Tibial nerve (tissue), 4 donors: ENCODE results near the gene RNF167.

Experiments used
- CTCF ChIP-seq, 5 experiments: fragments of 200-600 bp in 3 of 5; fragments of 450-650 bp in 2 of 5; sonication (generic) in 3 of 5; IDR thresholded peaks; one replicate each; pipeline ENCODE4 v1.5.1; 2016 to 2019; ENCODE audit warnings: antibody characterized with exemption in 5 of 5, mild to moderate bottlenecking in 3 of 5, moderate library complexity in 2 of 5
- EP300 ChIP-seq, 2 donors: sonication (generic); formaldehyde crosslinking; IDR thresholded peaks; one replicate each; pipeline ENCODE4 v1.6.1; 2017; ENCODE audit warnings: antibody characterized with exemption in 2 of 2, mild to moderate bottlenecking in 1 of 2
- POLR2A ChIP-seq, 2 donors: fragments of 450-650 bp; IDR thresholded peaks; one replicate each; pipeline ENCODE4 v1.6.1; 2017; ENCODE audit warnings: antibody characterized with exemption in 2 of 2, mild to moderate bottlenecking in 2 of 2, moderate library complexity in 2 of 2

- no peak for TF ChIP-seq EP300 (IDR thresholded peaks at IDR 0.05)
- TF ChIP-seq CTCF (IDR thresholded peaks at IDR 0.05), result no peak
- no peak for TF ChIP-seq POLR2A (IDR thresholded peaks at IDR 0.05)
Observed at GRCh38 chr17:4944554-4945175, 4.6 kb downstream of the RNF167 start.
